NOMO-1 treated with DMSO at 0.1 percent for 48 hours (cell line): Measurements from ENCODE around the gene TRIM49D2.
"Not testable (repeated sequence)": the region's sequence is repeated elsewhere in the genome, so short reads cannot be mapped to it uniquely, and the experiment has no call there.

Experiments
- DNase-seq: peaks from one replicate; lab custom pipeline; 2025; ENCODE audit not compliant: unreplicated experiment; lab: John Stamatoyannopoulos, UW

Gene TRIM49D2

GRCh38 chr11:89923764-89924163, at the start of gene TRIM49D2:
TRIM49D2 (plus strand) TSS chr11:89924064; CDS start chr11:89926762, 2,698 bp downstream.
- DNase-seq = not testable (repeated sequence)

- not testable (repeated sequence) for DNase-seq
Observed at GRCh38 chr11:89877511-89877910, 46.4 kb upstream of the TRIM49D2 start.

GRCh38 chr11:89893245-89893644, 30.6 kb upstream of the TRIM49D2 start:
- not testable (repeated sequence) for DNase-seq

- DNase-seq = not testable (repeated sequence)
Observed at GRCh38 chr11:89900809-89901208, 23.1 kb upstream of the TRIM49D2 start.

GRCh38 chr11:89922195-89922660, 1.6 kb upstream of the TRIM49D2 start, which contains the start of gene TRIM49D1:
TRIM49D1 (minus strand) TSS chr11:89922245; CDS start chr11:89917710, 4,535 bp downstream.
- no peak for DNase-seq

GRCh38 chr11:89960833-89961232, 37.0 kb downstream of the TRIM49D2 start:
- DNase-seq = not testable (repeated sequence)

GRCh38 chr11:89965737-89966136, 41.9 kb downstream of the TRIM49D2 start, which contains the start of gene TRIM64:
TRIM64 (plus strand) TSS chr11:89966037; CDS start chr11:89968504, 2,467 bp downstream.
- not testable (repeated sequence) for DNase-seq
